Stimulated activated effector memory CD8-positive, alpha-beta T cell treated with anti-CD3 and anti-CD28 coated beads, Interleukin-12 subunit alpha, Interleukin-12 subunit beta, amount 100 ng/mL, for 72 hours (primary cell): ENCODE data around the gene MIA2.
"Not testable (repeated sequence)": the region's sequence is repeated elsewhere in the genome, so short reads cannot be mapped to it uniquely, and the experiment has no call there.

Experiments
- ATAC-seq: fragments of 150-1000 bp; cut with Tn5 transposase; 2 replicates; pipeline ENCODE4 v1.10.0; 2021
- DNase-seq, 2 donors: peaks; one replicate each; pipeline ENCODE4 v3.0.0; 2021 to 2022; ENCODE audit warnings: low spot score in 2 of 2
- H3K27ac Mint-ChIP-seq: one replicate; pipeline ENCODE4 v1.8.0; 2022; ENCODE audit warnings: mild to moderate bottlenecking, mixed read lengths
- H3K36me3 Mint-ChIP-seq: one replicate; pipeline ENCODE4 v1.8.0; 2022; ENCODE audit warnings: mild to moderate bottlenecking, mixed read lengths
- H3K4me1 Mint-ChIP-seq: one replicate; pipeline ENCODE4 v1.8.0; 2022; ENCODE audit warnings: mixed read lengths
- H3K4me3 Mint-ChIP-seq: one replicate; pipeline ENCODE4 v1.8.0; 2022; ENCODE audit warnings: mild to moderate bottlenecking, mixed read lengths
- H3K9me3 Mint-ChIP-seq: one replicate; pipeline ENCODE4 v1.8.0; 2022; ENCODE audit warnings: mixed read lengths

Gene MIA2

GRCh38 chr14:39228044-39228443, 5.7 kb upstream of the MIA2 start:
- no peak for DNase-seq
- H3K36me3 Mint-ChIP-seq: peaks cover 9% of the 10 kb centered on the region
- H3K27ac Mint-ChIP-seq: peak overlapping the region; percentile 99
- H3K4me3 Mint-ChIP-seq: peak overlapping the region; percentile 68
- ATAC-seq: no peak
- peaks cover 40% of the 10 kb centered on the region for H3K4me1 Mint-ChIP-seq
- H3K9me3 Mint-ChIP-seq: peaks cover 4% of the 10 kb centered on the region

DNA sequence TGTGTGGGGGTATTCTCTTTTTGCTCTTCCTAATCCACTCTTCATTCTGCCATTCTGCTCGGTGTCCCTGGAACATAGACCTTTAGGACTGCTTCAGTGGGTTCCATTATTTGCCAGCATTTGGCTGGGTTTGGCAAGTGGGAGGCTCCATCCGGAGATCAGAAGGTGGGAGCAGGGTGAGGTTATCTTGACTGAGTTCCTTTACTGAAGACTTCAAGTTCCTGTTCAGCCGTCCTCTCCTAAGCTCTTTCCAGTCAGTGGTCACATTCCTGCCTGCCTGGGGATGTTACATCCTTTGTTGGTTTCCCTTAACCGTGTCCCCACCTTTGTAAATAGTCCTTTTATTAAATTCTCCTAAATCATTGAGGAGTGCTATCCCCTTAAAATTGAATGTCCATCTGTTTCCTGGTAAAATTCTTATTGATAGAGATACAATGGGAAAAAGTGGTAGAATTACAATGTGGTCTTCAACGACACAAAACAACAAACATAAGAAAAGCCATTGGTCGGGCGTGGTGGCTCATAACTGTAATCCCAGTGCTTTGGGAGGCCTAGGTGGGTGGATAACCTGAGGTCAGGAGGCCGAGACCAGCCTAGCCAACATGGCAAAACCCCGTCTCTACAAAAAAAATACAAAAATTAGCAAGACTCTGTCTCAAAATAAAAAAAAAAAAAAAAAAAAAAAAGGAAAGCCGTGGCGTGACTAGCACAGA, 5.0 kb upstream of the MIA2 start:
- H3K9me3 Mint-ChIP-seq: peaks cover 4% of the 10 kb centered on the region
- DNase-seq (peak in 1 of 2 donors; percentile 72), ATAC-seq (no peak)
- peak overlapping the region; percentile 68 for H3K4me3 Mint-ChIP-seq
- peak overlapping the region; percentile 99 for H3K27ac Mint-ChIP-seq
- H3K4me1 Mint-ChIP-seq: peaks cover 42% of the 10 kb centered on the region
- H3K36me3 Mint-ChIP-seq: peaks cover 9% of the 10 kb centered on the region

GRCh38 chr14:39229222-39229543, 4.5 kb upstream of the MIA2 start:
- peak overlapping the region; percentile 99 for H3K27ac Mint-ChIP-seq

DNA sequence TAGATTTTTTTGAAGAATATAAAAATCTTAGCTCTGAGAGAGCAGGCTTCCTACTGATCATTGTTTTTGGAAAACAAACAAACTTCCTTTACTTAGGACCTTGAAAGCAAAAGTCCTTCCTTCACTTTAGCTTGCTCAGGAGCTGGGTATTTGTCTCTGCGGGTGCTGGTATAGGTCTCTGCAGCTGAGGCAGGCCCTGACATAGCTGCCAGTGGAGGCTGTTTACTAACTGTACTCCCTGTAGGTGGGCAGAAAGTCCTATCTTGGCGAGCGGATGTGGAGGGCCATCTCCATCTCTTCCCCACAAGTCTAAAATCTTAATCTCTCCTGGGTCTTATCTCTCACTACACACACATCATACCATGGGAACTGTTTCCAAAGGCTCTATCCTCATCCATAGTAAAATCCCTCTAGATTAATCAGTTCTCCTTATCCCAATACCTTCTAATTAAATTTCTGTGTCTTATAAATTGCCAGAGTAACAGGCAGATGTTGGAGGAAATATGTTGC, 4.1 kb upstream of the MIA2 start:
- peak in 1 of 2 donors; percentile 65 for DNase-seq
- Mint-ChIP-seq H3K4me3 (peak overlapping the region; percentile 68), H3K4me1 (peaks cover 42% of the 10 kb centered on the region), H3K36me3 (peaks cover 9% of the 10 kb centered on the region), H3K9me3 (peaks cover 4% of the 10 kb centered on the region), H3K27ac (peak overlapping the region; percentile 99)
- peak; percentile 44 for ATAC-seq

More at GRCh38 chr14:39229222-39229543, 4.5 kb upstream of the MIA2 start:
- peak; percentile 39 to 86 for DNase-seq
- Mint-ChIP-seq H3K36me3 (peaks cover 9% of the 10 kb centered on the region), H3K9me3 (peaks cover 4% of the 10 kb centered on the region), H3K4me1 (peaks cover 42% of the 10 kb centered on the region), H3K4me3 (peak overlapping the region; percentile 68)
- peak; percentile 96 for ATAC-seq

GRCh38 chr14:39230416-39231035, 3.2 kb upstream of the MIA2 start:
- peaks cover 4% of the 10 kb centered on the region for H3K9me3 Mint-ChIP-seq
- H3K27ac Mint-ChIP-seq: peak overlapping the region; percentile 99
- peaks cover 42% of the 10 kb centered on the region for H3K4me1 Mint-ChIP-seq
- ATAC-seq: no peak
- H3K4me3 Mint-ChIP-seq: peak overlapping the region; percentile 68
- DNase-seq: peak in 1 of 2 donors; percentile 60
- H3K36me3 Mint-ChIP-seq: peaks cover 9% of the 10 kb centered on the region

- not testable (repeated sequence) for H3K27ac Mint-ChIP-seq, H3K4me3 Mint-ChIP-seq, H3K36me3 Mint-ChIP-seq, H3K9me3 Mint-ChIP-seq
- ATAC-seq (peak; percentile 46), DNase-seq (peak in 1 of 2 donors; percentile 57)
- H3K4me1 Mint-ChIP-seq: peaks cover 53% of the 10 kb centered on the region
These were observed 1.8 kb upstream of the MIA2 start for GRCh38 chr14:39231751-39232553.

DNA sequence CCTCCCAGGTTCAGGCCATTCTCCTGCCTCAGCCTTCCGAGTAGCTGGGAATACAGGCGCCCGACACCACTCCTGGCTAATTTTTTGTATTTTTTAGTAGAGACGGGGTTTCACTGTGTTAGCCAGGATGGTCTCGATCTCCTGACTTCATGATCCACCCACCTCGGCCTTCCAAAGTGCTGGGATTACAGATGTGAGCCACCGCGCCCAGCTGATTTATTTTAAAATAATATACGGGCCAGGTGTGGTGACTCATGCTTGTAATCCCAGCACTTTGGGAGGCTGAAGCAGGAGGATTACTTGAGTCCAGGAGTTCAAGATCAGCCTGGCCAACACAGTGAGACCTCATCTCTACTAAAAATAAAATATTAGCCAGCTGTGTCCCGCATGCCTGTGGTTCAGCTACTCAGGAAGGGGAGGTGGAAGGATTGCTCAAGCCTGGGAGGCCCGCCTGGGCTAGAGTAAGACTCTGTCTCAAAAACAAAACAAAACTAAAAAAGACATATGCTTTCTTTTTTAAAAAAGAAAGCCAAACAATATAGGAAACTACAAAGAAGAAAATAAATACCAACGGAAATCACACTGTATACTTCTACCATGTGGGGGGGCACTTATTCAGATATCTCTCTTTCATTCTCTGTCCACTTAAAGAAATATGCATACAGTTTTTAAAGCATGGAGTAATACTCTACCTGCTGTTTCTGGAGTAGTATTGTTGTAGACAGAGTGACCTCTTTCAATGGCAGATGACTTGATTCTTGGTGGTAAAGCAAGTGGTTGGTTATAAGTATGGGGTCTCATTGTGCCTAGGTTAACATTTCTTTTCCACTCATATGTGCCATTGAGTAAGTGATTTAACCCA, 930 bp upstream of the MIA2 start:
- H3K9me3 Mint-ChIP-seq: peaks cover 4% of the 10 kb centered on the region
- no peak for ATAC-seq
- peaks cover 9% of the 10 kb centered on the region for H3K36me3 Mint-ChIP-seq
- peaks cover 52% of the 10 kb centered on the region for H3K4me1 Mint-ChIP-seq
- DNase-seq: peak in 1 of 2 donors; percentile 53
- H3K27ac Mint-ChIP-seq: peak overlapping the region; percentile 93
- peak overlapping the region; percentile 36 for H3K4me3 Mint-ChIP-seq

DNA sequence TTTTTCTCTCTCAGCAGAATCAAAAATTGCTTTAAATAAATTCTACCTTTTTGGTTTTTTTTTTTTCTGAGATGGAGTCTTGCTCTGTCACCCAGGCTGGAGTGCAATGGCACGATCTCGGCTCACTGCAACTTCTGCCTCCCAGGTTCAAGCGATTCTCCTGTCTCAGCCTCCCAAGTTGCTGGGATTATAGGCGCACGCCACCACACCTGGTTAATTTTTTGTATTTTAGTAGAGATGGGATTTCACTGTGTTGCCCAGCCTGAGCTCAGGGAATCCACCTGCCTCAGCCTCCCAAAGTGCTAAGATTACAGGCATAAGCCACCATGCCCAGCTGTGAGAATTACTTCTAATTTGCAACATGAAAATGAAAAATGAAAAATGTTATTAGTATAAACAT, 1.3 kb downstream of the MIA2 start:
- peak in 1 of 2 donors; percentile 35 for DNase-seq
- H3K9me3 Mint-ChIP-seq, H3K27ac Mint-ChIP-seq, H3K36me3 Mint-ChIP-seq, H3K4me3 Mint-ChIP-seq, ATAC-seq: not testable (repeated sequence)
- peaks cover 33% of the 10 kb centered on the region for H3K4me1 Mint-ChIP-seq

- not testable (repeated sequence) for ATAC-seq, H3K9me3 Mint-ChIP-seq, H3K4me3 Mint-ChIP-seq, H3K27ac Mint-ChIP-seq, H3K36me3 Mint-ChIP-seq
- peak in 1 of 2 donors; percentile 26 for DNase-seq
- peaks cover 29% of the 10 kb centered on the region for H3K4me1 Mint-ChIP-seq
These were observed 1.8 kb downstream of the MIA2 start for GRCh38 chr14:39235466-39235865.

DNA sequence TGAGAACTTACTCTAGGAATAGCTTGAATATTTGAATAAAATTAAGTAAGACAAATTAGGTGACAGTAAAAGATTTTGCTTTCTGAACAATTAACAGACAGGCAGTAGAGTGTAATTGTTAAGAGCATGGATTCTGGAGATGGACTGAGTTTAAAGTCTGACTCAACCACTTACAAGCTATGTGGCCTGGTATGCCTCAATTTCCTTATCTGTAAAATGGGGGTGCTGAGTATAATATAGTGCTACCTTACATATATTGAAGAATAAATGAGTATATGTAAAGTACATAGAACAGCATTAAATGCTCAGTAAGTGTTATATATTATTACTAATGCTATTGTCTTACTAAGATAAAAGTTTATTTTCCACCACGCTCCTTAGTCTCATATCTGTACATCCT, 7.1 kb downstream of the MIA2 start:
- no peak overlapping the region for H3K4me3 Mint-ChIP-seq
- no peak for ATAC-seq
- H3K4me1 Mint-ChIP-seq: peaks cover 10% of the 10 kb centered on the region

GRCh38 chr14:39241637-39242036, 7.9 kb downstream of the MIA2 start:
- H3K9me3 Mint-ChIP-seq: no peaks in the 10 kb centered on the region
- no peak overlapping the region for H3K27ac Mint-ChIP-seq
- H3K4me1 Mint-ChIP-seq: peaks cover 2% of the 10 kb centered on the region
- no peak overlapping the region for H3K4me3 Mint-ChIP-seq
- no peaks in the 10 kb centered on the region for H3K36me3 Mint-ChIP-seq
- ATAC-seq (no peak), DNase-seq (no peak)

More for the DNA sequence above, 7.1 kb downstream of the MIA2 start:
- no peak for DNase-seq
- no peaks in the 10 kb centered on the region for H3K9me3 Mint-ChIP-seq
- H3K27ac Mint-ChIP-seq: no peak overlapping the region
- H3K36me3 Mint-ChIP-seq: no peaks in the 10 kb centered on the region

DNA sequence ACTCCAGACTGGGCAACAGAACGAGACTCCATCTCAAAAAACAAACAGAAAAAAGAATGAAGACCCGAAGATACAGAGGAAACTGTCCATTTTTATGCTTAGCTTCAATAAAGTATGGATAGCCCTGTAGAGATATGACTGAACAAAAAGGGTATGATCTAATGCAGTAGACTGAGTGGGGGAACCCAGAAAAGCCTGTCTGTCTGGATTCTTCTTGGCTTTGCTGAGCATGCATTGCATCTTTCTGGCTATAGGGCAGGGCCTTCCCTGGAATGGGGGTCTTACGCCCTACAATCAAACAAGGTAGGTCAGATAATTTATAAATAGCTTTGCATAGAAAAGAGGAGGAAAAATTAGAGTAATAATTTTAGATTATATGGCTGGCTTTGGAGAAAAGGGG, 10.1 kb downstream of the MIA2 start:
- H3K4me1 Mint-ChIP-seq: no peaks in the 10 kb centered on the region
- no peak overlapping the region for H3K27ac Mint-ChIP-seq

DNA sequence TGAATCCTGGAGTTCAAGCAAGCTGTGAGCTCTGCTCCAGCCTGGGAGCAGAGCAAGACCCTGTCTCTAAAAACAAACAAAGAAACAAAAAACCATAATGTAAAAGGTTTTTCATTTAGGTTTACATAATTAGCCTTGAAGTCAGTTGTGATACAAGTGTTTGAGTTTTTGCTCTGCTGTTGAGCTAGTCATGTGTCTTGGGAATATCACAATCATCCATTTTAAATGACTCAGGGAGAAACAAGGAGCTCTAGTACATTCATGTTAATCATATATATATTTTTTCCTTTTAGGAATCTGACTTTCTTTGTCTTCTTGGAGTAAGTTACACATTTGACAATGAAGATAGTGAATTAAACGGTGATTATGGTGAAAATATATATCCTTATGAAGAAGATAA, 12.9 kb downstream of the MIA2 start:
- Mint-ChIP-seq H3K4me3 (no peak overlapping the region), H3K36me3 (no peaks in the 10 kb centered on the region), H3K27ac (no peak overlapping the region), H3K9me3 (no peaks in the 10 kb centered on the region), H3K4me1 (no peaks in the 10 kb centered on the region)
- no peak for DNase-seq
- ATAC-seq: no peak

More for the DNA sequence above, 10.1 kb downstream of the MIA2 start:
- no peaks in the 10 kb centered on the region for H3K36me3 Mint-ChIP-seq
- no peak overlapping the region for H3K4me3 Mint-ChIP-seq
- no peaks in the 10 kb centered on the region for H3K9me3 Mint-ChIP-seq
- no peak for DNase-seq
- no peak for ATAC-seq

DNA sequence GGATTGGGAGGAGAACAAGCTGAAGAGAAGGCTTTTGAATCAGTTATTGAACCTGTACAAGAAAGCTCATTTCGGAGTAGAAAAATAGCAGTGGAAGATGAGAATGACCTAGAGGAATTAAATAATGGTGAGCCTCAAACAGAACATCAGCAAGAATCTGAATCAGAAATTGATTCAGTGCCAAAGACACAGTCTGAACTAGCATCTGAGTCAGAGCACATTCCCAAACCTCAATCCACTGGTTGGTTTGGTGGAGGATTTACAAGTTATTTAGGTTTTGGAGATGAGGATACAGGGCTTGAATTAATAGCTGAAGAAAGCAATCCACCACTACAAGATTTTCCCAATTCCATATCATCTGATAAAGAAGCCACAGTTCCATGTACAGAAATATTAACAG, 13.5 kb downstream of the MIA2 start:
- Mint-ChIP-seq H3K4me1 (no peaks in the 10 kb centered on the region), H3K27ac (no peak overlapping the region), H3K4me3 (no peak overlapping the region), H3K9me3 (no peaks in the 10 kb centered on the region), H3K36me3 (no peaks in the 10 kb centered on the region)
- DNase-seq (no peak), ATAC-seq (no peak)

DNA sequence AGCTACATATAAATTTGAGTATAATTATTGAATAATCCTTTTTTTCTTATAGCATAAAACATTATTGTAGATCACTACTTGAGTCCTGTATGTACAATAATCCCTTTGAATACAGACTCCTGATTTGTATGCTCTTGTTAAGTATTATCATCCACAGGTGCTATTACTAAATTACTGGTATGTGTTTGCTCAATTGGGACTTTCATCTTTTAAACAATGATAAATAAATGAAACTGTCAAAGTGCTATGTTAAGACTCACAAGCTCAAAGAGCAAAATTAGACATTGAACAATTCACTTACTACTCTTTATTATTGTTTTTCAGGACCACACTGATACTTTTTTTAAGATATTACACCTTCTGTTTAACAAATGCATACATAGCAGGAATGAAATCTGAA, 17.8 kb downstream of the MIA2 start:
- H3K36me3 Mint-ChIP-seq: no peaks in the 10 kb centered on the region
- DNase-seq: no peak
- no peak for ATAC-seq
- H3K27ac Mint-ChIP-seq: no peak overlapping the region
- no peaks in the 10 kb centered on the region for H3K4me1 Mint-ChIP-seq
- no peak overlapping the region for H3K4me3 Mint-ChIP-seq
- no peaks in the 10 kb centered on the region for H3K9me3 Mint-ChIP-seq
